ENCODE results near the gene PRF1. TPM values are rescaled to one million over a fixed set of nuclear protein-coding genes. Genes with fewer than 3 reads are reported as not detected.

PRF1 gene
- polyA plus RNA-seq, 1 experiment = not detected

GRCh38 chr10:70557086-70557845, 45.3 kb downstream of the PRF1 start:
- no peak overlapping the region for H3K4me3 ChIP-seq (ENCODE audit: low read depth, low read length)
- no peak for DNase-seq (ENCODE audit: low read depth)
- TF ChIP-seq CTCF (IDR thresholded peaks at IDR 0.05; ENCODE audit: insufficient read depth, low read depth, low read length) = no peak
- ChIA-PET CTCF (interaction anchor here (5.0 kb wide), 1 partner anchor 201 kb away, joined by 56 read pairs; no protein-coding TSS in a partner anchor), POLR2A (no interaction called here)
- no peaks in the 10 kb centered on the region for H3K36me3 ChIP-seq (ENCODE audit: control insufficient read depth, insufficient read depth, low read length)
- no peaks in the 10 kb centered on the region; the same call in 1 of the 2 replicates for H3K27me3 ChIP-seq (ENCODE audit: control insufficient read depth, insufficient read depth, low read length)

- Histone ChIP-seq H3K27me3 (ENCODE audit: control insufficient read depth, insufficient read depth, low read length) (no peaks in the 10 kb centered on the region; the same call in 1 of the 2 replicates), H3K36me3 (ENCODE audit: control insufficient read depth, insufficient read depth, low read length) (no peaks in the 10 kb centered on the region), H3K4me3 (ENCODE audit: low read depth, low read length) (no peak overlapping the region)
- no peak for DNase-seq (ENCODE audit: low read depth)
- TF ChIP-seq CTCF (IDR thresholded peaks at IDR 0.05; ENCODE audit: insufficient read depth, low read depth, low read length) = no peak
- ChIA-PET CTCF (interaction anchor here (1.0 kb wide), 1 partner anchor 203 kb away, joined by 3 read pairs; no protein-coding TSS in a partner anchor), POLR2A (no interaction called here)
Observed at GRCh38 chr10:70555371-70555770, 47.2 kb downstream of the PRF1 start.

- no peaks in the 10 kb centered on the region for H3K36me3 ChIP-seq (ENCODE audit: control insufficient read depth, insufficient read depth, low read length)
- ChIA-PET CTCF (interaction anchor here (0.9 to 7.1 kb wide), 14 partner anchors 8 to 663 kb away, joined by 3 to 171 read pairs (median 4); partner anchors contain the start of gene SGPL1), POLR2A (interaction anchor here (0.8 to 1.4 kb wide), 2 partner anchors 127 to 202 kb away, joined by 4 read pairs; no protein-coding TSS in a partner anchor)
- no peak for TF ChIP-seq CTCF (IDR thresholded peaks at IDR 0.05; ENCODE audit: insufficient read depth, low read depth, low read length)
- H3K4me3 ChIP-seq (ENCODE audit: low read depth, low read length) = no peak overlapping the region
- no peak for DNase-seq (ENCODE audit: low read depth)
- H3K27me3 ChIP-seq (ENCODE audit: control insufficient read depth, insufficient read depth, low read length) = no peaks in the 10 kb centered on the region
Observed at GRCh38 chr10:70552586-70552985, 50.0 kb downstream of the PRF1 start.

- H3K36me3 ChIP-seq (ENCODE audit: control insufficient read depth, insufficient read depth, low read length) = no peaks in the 10 kb centered on the region
- CTCF ChIA-PET = interaction anchor here (0.9 to 7.1 kb wide), 16 partner anchors 8 to 663 kb away, joined by 3 to 171 read pairs (median 4); partner anchors contain the start of gene SGPL1
- H3K27me3 ChIP-seq (ENCODE audit: control insufficient read depth, insufficient read depth, low read length) = no peaks in the 10 kb centered on the region
- DNase-seq (ENCODE audit: low read depth) = peak; percentile 91
- POLR2A ChIA-PET = interaction anchor here (0.5 to 1.4 kb wide), 4 partner anchors 128 to 305 kb away, joined by 3 to 5 read pairs (median 4); no protein-coding TSS in a partner anchor
- H3K4me3 ChIP-seq (ENCODE audit: low read depth, low read length) = no peak overlapping the region
- no peak for TF ChIP-seq CTCF (IDR thresholded peaks at IDR 0.05; ENCODE audit: insufficient read depth, low read depth, low read length)
Observed at GRCh38 chr10:70551971-70552422, 50.5 kb downstream of the PRF1 start.

GRCh38 chr10:70551466-70551865, 51.1 kb downstream of the PRF1 start:
- ChIA-PET POLR2A (interaction anchor here (0.5 to 1.4 kb wide), 3 partner anchors 128 to 203 kb away, joined by 3 to 4 read pairs (median 4); no protein-coding TSS in a partner anchor), CTCF (interaction anchor here (0.6 to 7.1 kb wide), 20 partner anchors 9 to 664 kb away, joined by 3 to 171 read pairs (median 4); partner anchors contain the start of genes PCBD1 and SGPL1)
- Histone ChIP-seq H3K27me3 (ENCODE audit: control insufficient read depth, insufficient read depth, low read length) (no peaks in the 10 kb centered on the region), H3K36me3 (ENCODE audit: control insufficient read depth, insufficient read depth, low read length) (no peaks in the 10 kb centered on the region), H3K4me3 (ENCODE audit: low read depth, low read length) (no peak overlapping the region)
- DNase-seq (ENCODE audit: low read depth) = no peak
- TF ChIP-seq CTCF (IDR thresholded peaks at IDR 0.05; ENCODE audit: insufficient read depth, low read depth, low read length) = no peak
